HFF-Myc (cell line): Measurements from ENCODE around the gene TTYH2.
A peak's percentile ranks its signal among the peaks of the same experiment; 100 is the strongest.

Experiments used
- DNase-seq: peaks from one replicate; pipeline ENCODE4 v3.0.0-alpha.2; 2011; ENCODE audit warnings: low read depth; ENCODE audit errors: extremely low read depth
- H3K4me3 ChIP-seq: replicated peaks from 2 replicates; pipeline ENCODE4 v1.5.1; 2011; ENCODE audit warnings: low read depth, mild to moderate bottlenecking, control low read depth, low read length
- CTCF ChIP-seq: IDR thresholded peaks from 2 replicates; pipeline ENCODE4 v1.5.1; 2012; ENCODE audit warnings: mild to moderate bottlenecking, low read depth, low read length, control low read depth; ENCODE audit errors: missing control alignments

Gene TTYH2

GRCh38 chr17:74214484-74215341 is 1.3 kb downstream of the TTYH2 start:
- peak overlapping the region; percentile 61 for H3K4me3 ChIP-seq

GRCh38 chr17:74215342-74215727 is 2.0 kb downstream of the TTYH2 start:
- no peak for DNase-seq
- H3K4me3 ChIP-seq = no peak overlapping the region
- no peak for TF ChIP-seq CTCF

More at GRCh38 chr17:74214484-74215341, 1.3 kb downstream of the TTYH2 start:
- no peak for TF ChIP-seq CTCF
- no peak for DNase-seq

GRCh38 chr17:74216505-74216904 is 3.1 kb downstream of the TTYH2 start:
- H3K4me3 ChIP-seq = no peak overlapping the region
- no peak for DNase-seq
- no peak for TF ChIP-seq CTCF

GRCh38 chr17:74217037-74217730 is 3.8 kb downstream of the TTYH2 start:
- DNase-seq = no peak
- TF ChIP-seq CTCF = no peak

GRCh38 chr17:74217888-74218287 is 4.5 kb downstream of the TTYH2 start:
- no peak for TF ChIP-seq CTCF
- H3K4me3 ChIP-seq = no peak overlapping the region
- DNase-seq = no peak

More at GRCh38 chr17:74217037-74217730, 3.8 kb downstream of the TTYH2 start:
- no peak overlapping the region for H3K4me3 ChIP-seq

- TF ChIP-seq CTCF = no peak
- DNase-seq = no peak
- no peak overlapping the region for H3K4me3 ChIP-seq
These were observed 5.1 kb downstream of the TTYH2 start for GRCh38 chr17:74218436-74218835.
